A673 (cell line): ENCODE results near the gene FOLR2. TPM values are rescaled to one million over a fixed set of nuclear protein-coding genes. Genes with fewer than 3 reads are reported as not detected.
"Not testable (repeated sequence)": the region's sequence is repeated elsewhere in the genome, so short reads cannot be mapped to it uniquely, and the experiment has no call there.

ENCODE experiments used
- Bru-seq: library from RNA; stranded (reverse); fragments of 400-500 nt; gene quantifications from one replicate; lab custom pipeline; 2021; lab: Mats Ljungman, UMichigan
- BruChase-seq, 2 experiments: library from RNA; stranded (reverse); fragments of 400-500 nt; gene quantifications; one replicate each; lab custom pipeline; 2021; lab: Mats Ljungman, UMichigan
- BruUV-seq: library from RNA; stranded (reverse); fragments of 400-500 nt; replicated peaks from 2 replicates; lab custom pipeline; 2021; lab: Mats Ljungman, UMichigan
- CTCF ChIA-PET: fragments of 300-600 bp; sonication (Branson Sonifier 250); formaldehyde crosslinking; loops from one replicate; lab custom pipeline; 2022; ENCODE audit warnings: antibody characterized with exemption; lab: Charles Lee
- POLR2A ChIA-PET: fragments of 300-600 bp; sonication (Branson Sonifier 250); formaldehyde crosslinking; loops from one replicate; lab custom pipeline; 2022; ENCODE audit warnings: antibody characterized with exemption; ENCODE audit not compliant: low non-redundant PET; lab: Charles Lee
- DNase-seq: peaks from one replicate; pipeline ENCODE4 v3.0.0-alpha.2; 2015; ENCODE audit warnings: low spot score
- H3K27ac ChIP-seq: fragments of 200-600 bp; sonication (generic); 2 replicates; pipeline ENCODE4 v1.5.1; 2016; ENCODE audit warnings: mixed run types, low read depth, mild to moderate bottlenecking, mixed read lengths, antibody characterized with exemption, low read length; ENCODE audit not compliant: poor library complexity, severe bottlenecking
- H3K27me3 ChIP-seq: fragments of 200-600 bp; sonication (generic); replicated peaks from 2 replicates; pipeline ENCODE4 v1.6.1; 2017; ENCODE audit warnings: mixed run types, low read depth, mild to moderate bottlenecking, mixed read lengths, antibody characterized with exemption, low read length; ENCODE audit not compliant: insufficient read depth, poor library complexity
- H3K36me3 ChIP-seq: fragments of 200-600 bp; sonication (generic); 2 replicates; pipeline ENCODE4 v1.6.1; 2016; ENCODE audit warnings: mixed run types, mild to moderate bottlenecking, mixed read lengths, antibody characterized with exemption, low read length; ENCODE audit not compliant: insufficient read depth, poor library complexity, severe bottlenecking
- H3K4me1 ChIP-seq: fragments of 200-600 bp; sonication (generic); 2 replicates; pipeline ENCODE4 v1.6.1; 2017; ENCODE audit warnings: mixed run types, mild to moderate bottlenecking, mixed read lengths, antibody characterized with exemption, low read length; ENCODE audit not compliant: insufficient read depth, poor library complexity, severe bottlenecking
- H3K4me3 ChIP-seq: fragments of 200-600 bp; sonication (generic); 2 replicates; pipeline ENCODE4 v1.5.1; 2016; ENCODE audit warnings: low read depth, mixed run types, mild to moderate bottlenecking, mixed read lengths, low read length; ENCODE audit not compliant: poor library complexity, severe bottlenecking
- H3K9me3 ChIP-seq: fragments of 200-600 bp; sonication (generic); 2 replicates; pipeline ENCODE4 v1.6.1; 2016; ENCODE audit warnings: mixed run types, low read depth, mild to moderate bottlenecking, mixed read lengths, antibody characterized with exemption, low read length; ENCODE audit not compliant: poor library complexity, severe bottlenecking
- CTCF ChIP-seq: fragments of 300-800, 200-600 bp; sonication (generic); conservative IDR thresholded peaks from 2 replicates; pipeline ENCODE4 v1.5.1; 2017; ENCODE audit warnings: low read depth, mild to moderate bottlenecking, antibody characterized with exemption, low read length, moderate library complexity, mixed read lengths
- EZH2 ChIP-seq: fragments of 200-600 bp; sonication (generic); IDR thresholded peaks from 2 replicates; pipeline ENCODE4 v1.6.1; 2017; ENCODE audit warnings: borderline replicate concordance, low read depth, mild to moderate bottlenecking, mixed read lengths, antibody characterized with exemption, low read length; ENCODE audit not compliant: poor library complexity, severe bottlenecking
- intact Hi-C: fragments of 100-400 bp; cut with micrococcal nuclease; formaldehyde crosslinking; loops from one replicate; pipeline ENCODE4 v1.10.0; 2022; ENCODE audit not compliant: unreplicated experiment
- long read RNA-seq: library from polyadenylated mRNA; stranded (forward); transcript quantifications from one replicate; pipeline ENCODE4 v2.0.0, GENCODE V29; 2022
- total RNA-seq: library from RNA; stranded (reverse); gene quantifications from 2 replicates; pipeline ENCODE4 v1.2.3, GENCODE V29; 2021

Gene FOLR2
- total RNA-seq, result not detected in 2 replicates
- Bru-seq, nascent RNA, result not detected
- BruChase-seq, experiment 1, labeled RNA remaining after a 2-hour chase, result not detected
- BruChase-seq, experiment 2, labeled RNA remaining after a 6-hour chase, result not detected
- long read RNA-seq, result 0 reads

- DNase-seq, result no peak
- Histone ChIP-seq H3K4me1 (no peaks in the 10 kb centered on the region), H3K27ac (no peak within 1 kb of the TSS), H3K4me3 (no peak within 1 kb of the TSS), H3K27me3 (peaks cover 4% of the 10 kb centered on the region), H3K9me3 (no peaks in the 10 kb centered on the region), H3K36me3 (no peaks in the 10 kb centered on the region)
- BruUV-seq, result no TSS peak
- CTCF ChIA-PET, result no interaction called here
- TF ChIP-seq EZH2 (no peak), CTCF (no peak)
- POLR2A ChIA-PET, result no interaction called here
- intact Hi-C loops, result no loop called here
Observed at GRCh38 chr11:72216638-72217037, at the start of gene FOLR2. TSS of gene FOLR2 (plus strand) at chr11:72216794. CDS start at chr11:72218585, 1,791 bp downstream.

DNA sequence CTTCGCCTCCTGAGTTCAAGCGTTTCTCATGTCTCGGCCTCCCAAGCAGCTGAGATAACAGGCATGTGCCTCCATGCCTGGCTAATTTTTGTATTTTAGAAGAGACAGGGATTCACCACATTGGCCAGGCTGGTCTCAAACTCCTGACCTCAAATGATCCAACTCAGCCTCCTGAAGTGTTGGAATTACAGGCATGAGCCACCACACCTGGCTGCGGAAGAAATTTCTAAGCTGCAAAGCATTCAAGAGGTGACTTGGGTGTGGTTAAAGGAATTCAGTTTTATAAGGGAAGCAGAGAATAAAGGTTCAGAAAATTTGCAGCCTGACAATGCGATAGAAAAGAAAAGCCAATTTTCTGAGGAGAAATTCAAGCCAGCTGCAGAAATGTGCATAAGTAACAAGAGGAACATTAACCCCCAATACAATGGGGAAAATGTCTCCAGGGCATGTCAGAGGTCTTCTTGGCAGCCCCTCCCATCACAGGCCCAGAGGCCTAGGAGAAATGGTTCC is 47.5 kb upstream of the FOLR2 start:
- H3K4me3 ChIP-seq, H3K27ac ChIP-seq, H3K9me3 ChIP-seq, H3K4me1 ChIP-seq, BruUV-seq, CTCF ChIA-PET, POLR2A ChIA-PET, DNase-seq, H3K36me3 ChIP-seq, intact Hi-C loops, H3K27me3 ChIP-seq: not testable (repeated sequence)

DNA sequence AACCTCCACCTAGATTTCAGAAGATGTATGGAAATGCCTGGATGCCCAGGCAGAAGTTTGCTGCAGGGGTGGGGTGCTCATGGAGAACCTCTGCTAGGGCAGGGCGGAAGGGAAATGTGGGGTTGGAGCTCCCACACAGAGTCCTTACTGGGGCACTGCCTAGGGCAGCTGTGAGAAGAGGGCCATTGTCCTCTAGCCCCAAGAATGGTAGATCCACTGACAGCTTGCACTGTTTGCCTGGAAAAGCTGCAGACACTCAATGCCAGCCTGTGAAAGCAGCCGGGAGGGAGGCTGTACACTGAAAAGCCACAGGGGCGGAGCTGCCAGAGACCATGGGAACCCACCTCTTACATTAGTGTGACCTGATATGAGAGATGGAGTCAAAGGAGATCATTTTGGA is 46.8 kb upstream of the FOLR2 start:
- H3K4me1 ChIP-seq, POLR2A ChIA-PET, H3K36me3 ChIP-seq, DNase-seq, H3K4me3 ChIP-seq, H3K9me3 ChIP-seq, CTCF ChIA-PET, intact Hi-C loops, H3K27ac ChIP-seq, H3K27me3 ChIP-seq, BruUV-seq: not testable (repeated sequence)

DNA sequence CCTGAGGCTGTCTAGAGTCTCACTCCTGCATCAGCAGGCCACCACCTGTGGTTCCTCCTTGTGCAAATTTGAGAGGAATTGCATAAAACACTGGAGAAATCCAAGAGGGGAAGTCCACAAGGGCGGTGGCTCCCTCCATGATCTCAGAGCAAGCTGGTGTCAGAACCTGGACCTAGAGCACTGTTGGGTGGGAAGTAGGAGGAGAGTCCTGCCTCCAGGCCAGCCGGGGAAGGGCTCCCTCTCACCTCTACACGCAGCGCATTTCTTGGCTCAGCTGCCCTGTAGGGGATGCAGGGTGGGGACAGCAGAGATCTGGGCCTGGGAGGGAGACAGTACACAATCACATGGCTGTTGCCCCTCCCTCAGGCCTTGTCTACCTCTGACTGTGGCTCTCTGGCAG is 44.6 kb upstream of the FOLR2 start:
- BruUV-seq, CTCF ChIA-PET: not testable (repeated sequence)

More for the DNA sequence above, 44.6 kb upstream of the FOLR2 start:
- intact Hi-C loops, H3K9me3 ChIP-seq, H3K36me3 ChIP-seq, POLR2A ChIA-PET, H3K4me3 ChIP-seq, H3K27ac ChIP-seq, H3K27me3 ChIP-seq, DNase-seq, H3K4me1 ChIP-seq: not testable (repeated sequence)
